ENCODE measurements around the gene FAM241A.

DNA sequence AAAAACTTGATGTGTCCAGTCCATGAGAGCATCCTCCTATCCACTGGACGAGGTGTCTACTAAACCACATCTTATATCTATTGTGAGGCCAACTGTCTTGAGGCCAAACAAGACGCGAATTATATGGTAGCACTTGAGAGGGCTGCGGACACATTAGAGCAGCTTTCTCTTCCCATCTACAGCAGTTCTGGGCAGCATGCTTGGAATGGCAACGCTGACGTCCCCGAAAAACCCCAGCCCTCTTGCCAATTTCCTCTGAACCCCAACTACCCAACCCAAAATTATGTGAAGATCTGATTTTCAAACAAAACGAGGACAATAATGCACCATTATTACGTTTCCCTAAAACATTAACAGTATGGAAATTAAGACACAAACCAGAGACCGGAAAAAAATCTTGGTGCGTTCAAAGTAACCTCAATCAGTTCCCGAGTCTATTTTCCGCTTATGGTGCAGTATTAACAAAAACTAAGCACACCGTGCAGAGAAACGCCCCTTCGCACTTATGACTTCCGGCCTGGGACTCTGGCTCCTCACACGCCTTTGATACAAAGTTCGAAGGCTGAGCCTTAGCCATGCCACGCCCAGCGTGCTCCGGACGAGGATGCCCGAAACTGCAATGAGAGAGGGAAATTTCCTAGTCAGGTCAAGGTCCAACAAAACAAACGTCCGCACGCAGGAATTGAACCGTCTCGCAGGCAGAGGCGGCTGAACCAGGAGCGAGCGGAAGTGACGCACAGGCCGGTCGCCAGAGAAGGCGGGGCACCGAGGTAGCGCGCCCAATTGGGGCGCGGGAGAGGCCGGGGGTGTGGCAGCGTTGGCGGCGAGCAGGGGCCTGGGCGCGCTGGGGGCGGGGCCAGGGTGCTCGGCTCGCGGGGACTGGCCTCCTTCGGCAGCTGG is 85.9 kb downstream of the FAM241A start:
- TF ChIP-seq POLR2AphosphoS5 (IDR thresholded peaks at IDR 0.05; ENCODE audit: low read depth, low read length) (no peak), POLR2A (IDR thresholded peaks at IDR 0.05; ENCODE audit: low read depth, low read length) (no peak; the same call in none of the 2 replicates), TAF1 (IDR thresholded peaks at IDR 0.05; ENCODE audit: borderline replicate concordance, low read depth, low read length) (0 out of 2 replicates have a peak, but pooled peaks have one; percentile 32)
